ENCODE measurements around the gene TOE1.

GRCh38 chr1:45291716-45292115 is 48.3 kb upstream of the TOE1 start:
- TF ChIP-seq CTCF (IDR thresholded peaks at IDR 0.05; ENCODE audit: poor library complexity, severe bottlenecking) = no peak
- TF ChIP-seq POLR2AphosphoS5 (IDR thresholded peaks at IDR 0.05) = no peak
- no peak for TF ChIP-seq RAD21 (conservative IDR thresholded peaks at IDR 0.05)
- TF ChIP-seq REST (IDR thresholded peaks at IDR 0.05; ENCODE audit: borderline replicate concordance) = no peak
- no peak for TF ChIP-seq EP300 (conservative IDR thresholded peaks at IDR 0.05; ENCODE audit: poor library complexity, severe bottlenecking)
- no peak for TF ChIP-seq EZH2 (IDR thresholded peaks at IDR 0.05; ENCODE audit: borderline replicate concordance, insufficient read depth, low read length, poor library complexity, severe bottlenecking)
- no peak for TF ChIP-seq TAF1 (IDR thresholded peaks at IDR 0.05; ENCODE audit: low read depth)
- no peak for TF ChIP-seq SMC3 (conservative IDR thresholded peaks at IDR 0.05; ENCODE audit: poor library complexity)

All from neural cell (in vitro differentiated cells).